HCT116 (cell line): ENCODE results near the gene ADGRF4. TPM values are rescaled to one million over a fixed set of nuclear protein-coding genes. Genes with fewer than 3 reads are reported as not detected.

Source experiments
- ATAC-seq: fragments of 200-7000 bp; cut with Tn5 transposase; 2 replicates; pipeline ENCODE4 v1.9.1; 2020; ENCODE audit warnings: mild to moderate bottlenecking, moderate library complexity
- BruUV-seq: library from RNA; stranded (reverse); fragments of 400-500 nt; replicated peaks from 2 replicates; lab custom pipeline; 2021; lab: Mats Ljungman, UMichigan
- CTCF ChIA-PET: fragments of 300-600 bp; sonication (Branson Sonifier 250); formaldehyde crosslinking; loops from one replicate; lab custom pipeline; 2021; ENCODE audit warnings: antibody characterized with exemption; lab: Charles Lee
- POLR2A ChIA-PET: fragments of 300-600, 350-600 bp; sonication (Branson Sonifier 250); formaldehyde crosslinking; loops from one replicate; lab custom pipeline; 2021; ENCODE audit warnings: antibody characterized with exemption; lab: Charles Lee
- RAD21 ChIA-PET, 2 experiments: fragments of 300-600 bp; sonication (Branson Sonifier 250); formaldehyde crosslinking; loops; one replicate each; lab custom pipeline; 2023; ENCODE audit warnings: low total read pairs in 2 of 2; ENCODE audit not compliant: uncharacterized antibody in 2 of 2, unreplicated experiment in 2 of 2, low non-redundant PET in 1 of 2; lab: Charles Lee
- DNase-seq: peaks from one replicate; pipeline ENCODE4 v3.0.0-alpha.2; 2010; ENCODE audit warnings: low read depth, low spot score
- H2AFZ ChIP-seq: fragments of 200-600 bp; shearing (Covaris generic), sonication (generic); 2 replicates; pipeline ENCODE4 v1.6.1; 2017; ENCODE audit warnings: low read depth, mixed run types, mixed read lengths, antibody characterized with exemption, low read length; ENCODE audit not compliant: poor library complexity, severe bottlenecking
- H3K27ac ChIP-seq: 2 replicates; pipeline ENCODE4 v1.5.1; 2012; ENCODE audit warnings: low read depth, low read length
- H3K27me3 ChIP-seq: fragments of 200-600 bp; sonication (generic); 2 replicates; pipeline ENCODE4 v1.6.1; 2016; ENCODE audit warnings: mixed run types, low read length, mixed read lengths; ENCODE audit not compliant: insufficient read depth
- H3K36me3 ChIP-seq, 2 experiments: fragments of 200-500 bp in 1 of 2; fragments of 200-600 bp in 1 of 2; sonication (Bioruptor generic) in 1 of 2; sonication (generic) in 1 of 2; 2 replicates each; pipeline versions ENCODE4 v1.5.1 to v1.6.1; 2014 to 2016; ENCODE audit warnings: low read length in 2 of 2, inconsistent platforms in 1 of 2, mixed read lengths in 1 of 2, mixed run types in 1 of 2; ENCODE audit not compliant: insufficient read depth in 2 of 2, control insufficient read depth in 1 of 2
- H3K4me1 ChIP-seq, 2 experiments: fragments of 200-600 bp in 1 of 2; sonication (generic) in 1 of 2; 2 replicates each; pipeline versions ENCODE4 v1.5.1 to v1.6.1; 2012 to 2017; ENCODE audit warnings: low read length in 2 of 2, inconsistent platforms in 1 of 2, mild to moderate bottlenecking in 1 of 2, mixed read lengths in 1 of 2, mixed run types in 1 of 2, moderate library complexity in 1 of 2; ENCODE audit not compliant: insufficient read depth in 2 of 2, control insufficient read depth in 1 of 2
- H3K4me2 ChIP-seq: fragments of 200-600 bp; sonication (generic); 2 replicates; pipeline ENCODE4 v1.6.1; 2017; ENCODE audit warnings: mixed run types, low read length, mixed read lengths
- H3K4me3 ChIP-seq, 2 experiments: fragments of 200-600 bp in 1 of 2; sonication (generic) in 1 of 2; replicated peaks in 1 of 2; 2 replicates each; pipeline ENCODE4 v1.5.1; 2011 to 2016; ENCODE audit warnings: low read length in 2 of 2, control low read depth in 1 of 2, low read depth in 1 of 2, mild to moderate bottlenecking in 1 of 2, mixed read lengths in 1 of 2, mixed run types in 1 of 2
- H3K79me2 ChIP-seq: fragments of 200-600 bp; sonication (generic); 2 replicates; pipeline ENCODE4 v1.6.1; 2017; ENCODE audit warnings: mild to moderate bottlenecking, mixed run types, low read length, moderate library complexity, mixed read lengths; ENCODE audit not compliant: insufficient read depth
- H3K9ac ChIP-seq: fragments of 200-600 bp; sonication (generic); 2 replicates; pipeline ENCODE4 v1.6.1; 2016; ENCODE audit warnings: low read length, mixed read lengths
- H3K9me2 ChIP-seq: fragments of 200-600 bp; sonication (generic), shearing (Covaris generic); 2 replicates; pipeline ENCODE4 v1.6.1; 2017; ENCODE audit warnings: mixed run types, mild to moderate bottlenecking, moderate library complexity; ENCODE audit not compliant: insufficient read depth
- H3K9me3 ChIP-seq, 2 experiments: fragments of 200-500 bp in 1 of 2; fragments of 200-600 bp in 1 of 2; sonication (Bioruptor generic) in 1 of 2; sonication (generic) in 1 of 2; 2 replicates each; pipeline ENCODE4 v1.6.1; 2014 to 2017; ENCODE audit warnings: low read length in 2 of 2, mixed read lengths in 2 of 2, inconsistent platforms in 1 of 2, low read depth in 1 of 2, mild to moderate bottlenecking in 1 of 2, mixed run types in 1 of 2, moderate library complexity in 1 of 2; ENCODE audit not compliant: control insufficient read depth in 1 of 2, insufficient read depth in 1 of 2
- H4K20me1 ChIP-seq: fragments of 200-600 bp; sonication (generic), shearing (Covaris generic); 2 replicates; pipeline ENCODE4 v1.6.1; 2017; ENCODE audit warnings: mixed run types, mild to moderate bottlenecking, moderate library complexity; ENCODE audit not compliant: insufficient read depth
- CBX3 ChIP-seq: IDR thresholded peaks from 2 replicates; pipeline ENCODE4 v1.6.1; 2012; ENCODE audit warnings: low read depth
- EGR1 ChIP-seq: IDR thresholded peaks from 2 replicates; pipeline ENCODE4 v1.6.1; 2012; ENCODE audit warnings: low read depth
- EZH2 ChIP-seq: fragments of 200-600 bp; sonication (generic); IDR thresholded peaks from 2 replicates; pipeline ENCODE4 v1.6.1; 2017; ENCODE audit warnings: antibody characterized with exemption, mixed run types
- POLR2A ChIP-seq: IDR thresholded peaks from 2 replicates; pipeline ENCODE4 v1.7.0; 2011; ENCODE audit warnings: borderline replicate concordance; ENCODE audit not compliant: insufficient read depth, insufficient read length; ENCODE audit errors: extremely low read depth
- POLR2AphosphoS5 ChIP-seq: IDR thresholded peaks from 2 replicates; pipeline ENCODE4 v1.6.1; 2011; ENCODE audit warnings: mild to moderate bottlenecking, low read depth, low read length, moderate library complexity
- TCF7L2 ChIP-seq: IDR thresholded peaks from 2 replicates; pipeline ENCODE4 v1.7.0; 2011; ENCODE audit warnings: borderline replicate concordance, inconsistent platforms; ENCODE audit not compliant: insufficient read depth, insufficient read length; ENCODE audit errors: extremely low read depth
- YY1 ChIP-seq: IDR thresholded peaks from 2 replicates; pipeline ENCODE4 v1.6.1; 2011; ENCODE audit warnings: low read length, low read depth, moderate library complexity, mild to moderate bottlenecking; ENCODE audit not compliant: insufficient replicate concordance; ENCODE audit errors: extremely low read depth
- ZFX ChIP-seq: fragments of 450-650 bp; IDR thresholded peaks from 2 replicates; pipeline ENCODE4 v1.6.1; 2017
- ZNF274 ChIP-seq: fragments of 200-500 bp; sonication (Bioruptor generic); IDR thresholded peaks from 2 replicates; pipeline ENCODE4 v1.6.1; 2014; ENCODE audit warnings: mild to moderate bottlenecking, low read depth, low read length, inconsistent platforms
- intact Hi-C: fragments of 100-400 bp; cut with micrococcal nuclease; formaldehyde crosslinking; loops from 2 replicates; pipeline ENCODE4 v1.10.0; 2022
- total RNA-seq: library from RNA; stranded (reverse); gene quantifications from one replicate; pipeline ENCODE4 v1.2.1, GENCODE V29; 2021; ENCODE audit not compliant: unreplicated experiment
- TF ChIP-seq, protein P1 (sequence below): IDR thresholded peaks from 2 replicates; pipeline ENCODE4 v1.6.1; 2012; ENCODE audit warnings: low read depth
- TF ChIP-seq, protein P2 (sequence below), 3 experiments: fragments of 200-600 bp in 1 of 3; sonication (generic) in 1 of 3; IDR thresholded peaks in 2 of 3; conservative IDR thresholded peaks in 1 of 3; 2 replicates each; pipeline ENCODE4 v1.5.1; 2012 to 2017; ENCODE audit warnings: low read depth in 2 of 3, low read length in 2 of 3, antibody characterized with exemption in 1 of 3, borderline replicate concordance in 1 of 3, control low read depth in 1 of 3, mild to moderate bottlenecking in 1 of 3, mixed read lengths in 1 of 3, mixed run types in 1 of 3, moderate library complexity in 1 of 3; ENCODE audit not compliant: insufficient read depth in 1 of 3

Gene ADGRF4
- total RNA-seq, 1 experiment from 2014 or later = not detected

DNA sequence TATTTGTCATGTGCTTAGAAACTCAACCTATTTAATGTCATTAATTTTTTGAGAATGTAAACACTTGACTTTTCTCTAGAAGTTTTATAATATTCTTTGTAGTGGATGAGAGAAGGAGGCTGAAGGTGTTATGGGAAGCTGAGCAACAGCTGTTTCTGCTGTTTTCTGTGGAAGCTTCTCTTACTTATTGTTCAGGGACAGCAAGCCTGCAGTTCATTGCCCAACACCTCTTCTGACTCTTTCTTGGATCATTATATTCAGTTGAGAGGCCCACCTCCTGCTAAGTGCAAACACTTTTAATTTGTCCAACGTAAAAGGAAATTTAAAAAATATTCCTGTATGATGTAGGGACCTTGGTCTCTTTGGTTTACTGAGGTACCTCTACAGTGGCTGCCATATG lies 12.0 kb upstream of the ADGRF4 start:
- no peak for TF ChIP-seq ZFX
- no peak for TF ChIP-seq YY1
- no peak for TF ChIP-seq EGR1
- TF ChIP-seq EZH2 = no peak
- TF ChIP-seq, protein P1, sequence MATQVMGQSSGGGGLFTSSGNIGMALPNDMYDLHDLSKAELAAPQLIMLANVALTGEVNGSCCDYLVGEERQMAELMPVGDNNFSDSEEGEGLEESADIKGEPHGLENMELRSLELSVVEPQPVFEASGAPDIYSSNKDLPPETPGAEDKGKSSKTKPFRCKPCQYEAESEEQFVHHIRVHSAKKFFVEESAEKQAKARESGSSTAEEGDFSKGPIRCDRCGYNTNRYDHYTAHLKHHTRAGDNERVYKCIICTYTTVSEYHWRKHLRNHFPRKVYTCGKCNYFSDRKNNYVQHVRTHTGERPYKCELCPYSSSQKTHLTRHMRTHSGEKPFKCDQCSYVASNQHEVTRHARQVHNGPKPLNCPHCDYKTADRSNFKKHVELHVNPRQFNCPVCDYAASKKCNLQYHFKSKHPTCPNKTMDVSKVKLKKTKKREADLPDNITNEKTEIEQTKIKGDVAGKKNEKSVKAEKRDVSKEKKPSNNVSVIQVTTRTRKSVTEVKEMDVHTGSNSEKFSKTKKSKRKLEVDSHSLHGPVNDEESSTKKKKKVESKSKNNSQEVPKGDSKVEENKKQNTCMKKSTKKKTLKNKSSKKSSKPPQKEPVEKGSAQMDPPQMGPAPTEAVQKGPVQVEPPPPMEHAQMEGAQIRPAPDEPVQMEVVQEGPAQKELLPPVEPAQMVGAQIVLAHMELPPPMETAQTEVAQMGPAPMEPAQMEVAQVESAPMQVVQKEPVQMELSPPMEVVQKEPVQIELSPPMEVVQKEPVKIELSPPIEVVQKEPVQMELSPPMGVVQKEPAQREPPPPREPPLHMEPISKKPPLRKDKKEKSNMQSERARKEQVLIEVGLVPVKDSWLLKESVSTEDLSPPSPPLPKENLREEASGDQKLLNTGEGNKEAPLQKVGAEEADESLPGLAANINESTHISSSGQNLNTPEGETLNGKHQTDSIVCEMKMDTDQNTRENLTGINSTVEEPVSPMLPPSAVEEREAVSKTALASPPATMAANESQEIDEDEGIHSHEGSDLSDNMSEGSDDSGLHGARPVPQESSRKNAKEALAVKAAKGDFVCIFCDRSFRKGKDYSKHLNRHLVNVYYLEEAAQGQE = no peak
- TF ChIP-seq, protein P2, sequence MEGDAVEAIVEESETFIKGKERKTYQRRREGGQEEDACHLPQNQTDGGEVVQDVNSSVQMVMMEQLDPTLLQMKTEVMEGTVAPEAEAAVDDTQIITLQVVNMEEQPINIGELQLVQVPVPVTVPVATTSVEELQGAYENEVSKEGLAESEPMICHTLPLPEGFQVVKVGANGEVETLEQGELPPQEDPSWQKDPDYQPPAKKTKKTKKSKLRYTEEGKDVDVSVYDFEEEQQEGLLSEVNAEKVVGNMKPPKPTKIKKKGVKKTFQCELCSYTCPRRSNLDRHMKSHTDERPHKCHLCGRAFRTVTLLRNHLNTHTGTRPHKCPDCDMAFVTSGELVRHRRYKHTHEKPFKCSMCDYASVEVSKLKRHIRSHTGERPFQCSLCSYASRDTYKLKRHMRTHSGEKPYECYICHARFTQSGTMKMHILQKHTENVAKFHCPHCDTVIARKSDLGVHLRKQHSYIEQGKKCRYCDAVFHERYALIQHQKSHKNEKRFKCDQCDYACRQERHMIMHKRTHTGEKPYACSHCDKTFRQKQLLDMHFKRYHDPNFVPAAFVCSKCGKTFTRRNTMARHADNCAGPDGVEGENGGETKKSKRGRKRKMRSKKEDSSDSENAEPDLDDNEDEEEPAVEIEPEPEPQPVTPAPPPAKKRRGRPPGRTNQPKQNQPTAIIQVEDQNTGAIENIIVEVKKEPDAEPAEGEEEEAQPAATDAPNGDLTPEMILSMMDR (IDR thresholded peaks at IDR 0.05 in 2 of 3, conservative IDR thresholded peaks at IDR 0.05 in 1 of 3; ENCODE audit: borderline replicate concordance in 1 of 3, insufficient read depth in 1 of 3, low read depth in 2 of 3, low read length in 2 of 3) = no peak
- no peak for TF ChIP-seq POLR2A
- no peak for TF ChIP-seq CBX3
- no peak for TF ChIP-seq TCF7L2
- no peak for TF ChIP-seq POLR2AphosphoS5
- no peak for TF ChIP-seq ZNF274
- Histone ChIP-seq H3K9ac (no peak overlapping the region), H3K27me3 (no peaks in the 10 kb centered on the region), H4K20me1 (no peaks in the 10 kb centered on the region), H3K4me3 (no peak overlapping the region), H3K9me2 (no peaks in the 10 kb centered on the region; the same call in 1 of the 2 replicates), H3K4me2 (no peak overlapping the region), H3K79me2 (no peaks in the 10 kb centered on the region), H2AFZ (no peak overlapping the region), H3K9me3 (no peaks in the 10 kb centered on the region), H3K27ac (no peak overlapping the region), H3K36me3 (no peaks in the 10 kb centered on the region), H3K4me1 (no peaks in the 10 kb centered on the region)
- CTCF ChIA-PET = no interaction called here
- no TSS peak for BruUV-seq
- RAD21 ChIA-PET = no interaction called here
- POLR2A ChIA-PET = no interaction called here
- intact Hi-C loops = no loop called here
- ATAC-seq (no peak), DNase-seq (no peak)
